ENCODE measurements around the gene NAXE.
A peak's percentile ranks its signal among the peaks of the same experiment; 100 is the strongest.
"Not testable (repeated sequence)": the region's sequence is repeated elsewhere in the genome, so short reads cannot be mapped to it uniquely, and the experiment has no call there.

The NAXE gene

DNA sequence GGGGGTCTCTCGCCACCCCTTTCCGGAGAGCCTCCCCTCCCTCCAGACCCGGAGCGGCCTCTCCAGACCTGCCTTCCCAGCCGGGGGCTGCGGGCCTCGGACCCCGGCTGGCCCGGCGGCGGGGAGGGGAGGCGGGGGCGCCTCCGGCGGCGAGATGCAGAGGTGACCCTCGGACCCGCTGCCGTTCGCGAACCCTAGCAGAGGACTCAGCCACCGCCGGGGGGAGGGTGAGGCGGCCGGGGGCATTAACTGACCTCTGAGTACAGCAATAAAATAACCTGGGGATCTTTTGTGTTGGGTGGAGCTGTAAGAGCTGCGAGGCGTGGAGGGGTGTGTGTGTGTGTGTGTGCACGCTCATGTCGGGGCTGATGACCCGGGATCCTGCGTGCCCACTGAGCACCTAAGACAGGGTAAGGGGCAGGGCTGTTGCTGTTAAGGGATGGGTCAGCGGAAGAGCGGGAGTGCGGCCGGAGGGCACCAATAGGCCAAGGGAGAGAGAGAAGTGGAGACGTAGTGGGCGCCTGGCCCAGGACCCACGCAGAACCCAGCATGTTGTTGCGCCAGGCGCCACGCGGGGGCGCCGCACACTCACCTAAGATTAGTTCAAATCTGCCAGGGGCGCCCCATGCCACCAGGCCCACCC, 34.0 kb downstream of the NAXE start:
- peak; percentile 45 for DNase-seq

DNA sequence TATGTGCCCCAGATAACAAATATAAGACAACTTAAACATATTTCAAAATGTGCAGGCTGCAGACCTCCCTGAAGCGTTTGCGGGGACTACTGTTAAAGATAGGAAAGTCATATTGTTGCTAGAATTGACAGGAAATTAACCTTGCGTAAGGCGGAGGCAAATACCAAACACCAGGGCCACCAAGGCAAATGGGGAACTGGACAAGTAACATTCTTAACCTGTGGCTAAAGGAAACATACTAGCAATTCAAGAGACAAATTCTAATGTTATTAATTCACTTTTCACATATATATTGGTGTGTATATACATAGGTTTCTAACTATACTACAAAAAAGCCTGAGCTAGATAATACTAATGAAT, 34.5 kb downstream of the NAXE start:
- no peak for DNase-seq

DNA sequence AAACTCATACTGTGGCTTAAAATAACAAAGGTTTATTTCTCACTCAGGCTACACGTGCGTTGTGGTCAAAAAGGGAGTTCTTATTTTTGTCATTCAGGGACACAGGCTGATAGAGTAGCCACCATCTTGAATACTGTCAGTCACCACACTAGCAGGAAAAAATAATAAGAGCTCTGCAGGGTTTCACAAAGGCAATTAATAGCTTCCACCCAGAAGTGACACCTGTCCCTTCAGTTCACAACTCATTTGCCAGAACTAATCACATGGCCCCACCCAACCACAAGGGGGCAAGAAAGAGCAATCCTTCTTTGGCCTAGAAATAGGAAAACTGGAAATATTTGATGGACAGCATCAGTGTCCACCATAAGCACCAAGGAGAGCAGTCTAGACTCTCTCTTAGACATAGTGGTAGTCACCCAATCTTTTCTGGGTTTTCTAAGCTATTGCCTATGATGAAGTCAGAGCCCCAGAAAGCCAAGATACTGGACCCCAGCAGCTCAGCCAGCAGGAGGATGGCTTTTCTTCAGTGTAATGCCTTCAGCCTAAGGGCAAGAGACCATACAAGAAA, 35.8 kb downstream of the NAXE start:
- DNase-seq: no peak

DNA sequence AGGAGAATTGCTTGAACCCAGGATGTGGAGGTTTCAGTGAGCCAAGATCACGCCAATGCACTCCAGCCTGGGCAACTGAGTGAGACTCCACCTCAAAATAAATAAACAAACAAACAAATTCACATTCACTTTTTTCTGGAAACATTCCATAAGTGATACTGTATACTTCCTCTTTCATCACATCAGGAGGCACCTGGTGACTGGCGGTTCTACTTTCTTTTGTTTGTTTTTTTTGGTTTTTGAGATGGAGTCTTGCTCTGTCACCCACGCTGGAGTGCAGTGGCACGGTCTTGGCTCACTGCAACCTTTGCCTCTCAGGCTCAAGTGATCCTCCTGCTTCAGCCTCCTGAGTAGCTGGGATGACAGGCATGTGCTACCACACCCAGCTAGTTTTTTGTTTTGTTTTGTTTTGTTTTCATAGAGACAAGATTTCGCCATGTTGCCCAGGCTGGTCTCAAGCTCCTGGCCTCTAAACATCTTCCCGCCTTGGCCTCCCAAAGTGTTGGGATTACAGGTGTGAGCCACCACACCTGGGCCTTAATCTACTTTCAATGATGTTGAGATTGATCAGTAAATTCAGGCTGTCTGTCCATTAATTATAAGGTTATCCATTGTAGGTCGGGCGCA, 38.4 kb downstream of the NAXE start:
- DNase-seq: no peak

GRCh38 chr1:156631152-156631551, 39.6 kb downstream of the NAXE start:
- DNase-seq: not testable (repeated sequence)

DNA sequence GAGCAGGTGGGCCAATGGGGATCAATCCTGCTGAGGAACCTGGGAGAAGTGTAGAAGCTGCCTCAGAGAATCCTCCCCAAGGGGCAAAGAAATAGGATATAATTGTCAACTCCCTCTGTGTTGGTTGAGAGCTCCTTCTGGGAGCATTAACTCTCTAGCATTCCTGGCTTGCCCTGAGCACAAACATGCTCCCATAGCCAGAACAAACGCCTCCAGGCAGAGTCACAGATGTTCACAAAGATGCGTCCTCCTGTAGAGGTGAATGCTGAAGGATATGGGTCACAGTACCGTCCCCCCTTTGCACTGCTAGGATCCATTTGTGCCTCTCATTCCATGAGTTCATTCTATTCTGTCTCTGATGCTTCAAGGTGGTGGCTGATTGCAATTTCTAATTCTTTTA, 40.8 kb downstream of the NAXE start:
- DNase-seq: no peak

GRCh38 chr1:156638189-156638985, 46.8 kb downstream of the NAXE start:
- no peak for DNase-seq

GRCh38 chr1:156639601-156640101, 48.1 kb downstream of the NAXE start:
- DNase-seq: no peak

DNA sequence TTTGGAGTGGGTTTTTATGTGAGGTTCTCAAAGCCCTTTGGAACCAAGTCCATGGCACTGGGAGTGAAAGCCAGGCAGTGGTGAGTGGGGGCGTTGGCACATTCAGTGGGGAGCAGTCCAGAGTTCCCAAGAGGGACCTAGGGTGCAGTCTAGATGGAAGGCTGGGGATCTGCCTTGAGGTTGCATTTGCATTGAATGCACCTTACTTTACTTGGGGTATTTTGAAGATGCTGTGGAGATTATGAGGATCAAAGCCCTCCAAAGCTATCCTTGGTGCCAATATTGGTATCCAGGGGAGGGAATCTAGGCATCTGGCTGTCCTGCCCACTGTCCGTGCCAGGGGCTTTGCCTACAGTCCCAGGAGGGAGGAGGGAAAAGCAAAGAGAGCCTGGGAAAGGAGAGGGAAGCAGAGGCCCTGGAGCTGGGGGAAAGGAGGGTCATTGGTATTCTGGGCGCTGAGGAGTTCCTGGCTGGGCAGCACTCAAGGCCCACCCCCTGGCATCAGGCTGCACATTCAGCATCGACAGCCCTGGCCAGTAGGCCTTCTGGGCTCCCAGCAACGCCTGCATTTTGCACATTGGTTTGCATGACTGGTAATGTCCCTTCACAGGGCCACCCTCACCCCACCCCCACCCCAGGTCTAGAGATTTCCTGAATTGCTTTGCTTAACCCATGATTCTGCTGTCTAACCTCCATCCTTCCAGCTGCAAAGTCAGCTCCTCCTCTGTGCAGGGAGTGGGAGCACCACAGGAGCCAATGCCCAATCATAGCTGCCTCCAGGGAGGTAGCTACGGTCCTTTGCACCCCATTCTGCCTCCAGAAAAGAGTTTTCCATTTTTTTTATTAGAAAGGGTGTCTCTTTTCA, 49.5 kb downstream of the NAXE start:
- DNase-seq: no peak

DNA sequence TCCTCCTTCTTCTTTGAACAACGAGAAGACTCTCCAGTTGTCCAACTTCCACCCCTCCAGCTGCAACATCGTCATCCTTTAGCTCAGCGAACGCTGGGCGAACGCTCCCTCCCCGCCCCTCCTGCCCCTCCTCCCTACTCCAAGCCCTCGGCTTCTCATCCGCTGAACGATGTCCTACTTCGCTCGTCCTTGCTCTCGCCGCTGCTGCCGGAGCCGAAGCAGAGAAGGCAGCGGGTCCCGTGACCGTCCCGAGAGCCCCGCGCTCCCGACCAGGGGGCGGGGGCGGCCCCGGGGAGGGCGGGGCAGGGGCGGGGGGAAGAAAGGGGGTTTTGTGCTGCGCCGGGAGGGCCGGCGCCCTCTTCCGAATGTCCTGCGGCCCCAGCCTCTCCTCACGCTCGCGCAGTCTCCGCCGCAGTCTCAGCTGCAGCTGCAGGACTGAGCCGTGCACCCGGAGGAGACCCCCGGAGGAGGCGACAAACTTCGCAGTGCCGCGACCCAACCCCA, 50.2 kb downstream of the NAXE start, which contains the start of gene BCAN:
BCAN (plus strand) TSS at position 357 of the 504 bp plus-strand sequence. CDS start 3,938 bp downstream, outside the sequence.
- DNase-seq: no peak

DNA sequence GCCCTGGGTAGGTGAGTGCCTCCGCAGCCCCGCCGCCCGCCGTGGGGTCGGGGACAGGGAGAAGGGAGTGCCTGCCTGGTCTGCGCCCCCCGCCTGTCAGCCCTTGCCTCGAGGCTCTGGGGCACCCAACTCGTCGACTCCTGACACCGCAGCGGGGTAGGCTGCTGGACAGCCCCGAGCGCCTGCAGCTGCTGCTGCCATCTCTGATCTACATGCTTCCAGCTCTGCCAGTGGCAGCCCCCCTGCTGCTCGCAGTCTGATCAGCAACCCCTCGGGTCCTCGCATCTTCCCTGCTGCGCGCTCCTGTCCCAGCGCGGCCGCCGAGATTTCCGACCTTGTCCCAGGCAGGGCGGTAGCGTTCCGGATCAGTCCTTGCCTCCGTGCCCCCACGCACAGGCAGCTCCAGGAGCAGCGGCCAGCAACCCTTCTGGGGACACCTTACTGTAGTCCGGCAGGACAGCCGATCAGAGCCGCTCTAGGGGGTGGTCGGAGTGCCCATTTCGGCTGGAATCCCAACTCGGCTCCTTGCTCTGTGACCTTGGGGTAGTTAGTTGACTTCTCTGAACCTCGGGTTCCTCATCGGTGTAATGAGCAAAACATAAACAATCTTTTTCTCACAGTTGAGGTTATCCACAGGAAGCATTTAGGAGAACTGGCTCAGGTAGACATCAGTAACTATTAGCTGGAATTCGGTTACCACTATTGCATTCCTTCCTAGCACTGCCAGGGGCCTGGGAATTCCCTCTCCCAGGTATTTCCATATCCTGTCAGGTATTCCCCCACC, 50.9 kb downstream of the NAXE start:
- no peak for DNase-seq

GRCh38 chr1:156643049-156643777, 51.6 kb downstream of the NAXE start:
- DNase-seq: no peak

DNA sequence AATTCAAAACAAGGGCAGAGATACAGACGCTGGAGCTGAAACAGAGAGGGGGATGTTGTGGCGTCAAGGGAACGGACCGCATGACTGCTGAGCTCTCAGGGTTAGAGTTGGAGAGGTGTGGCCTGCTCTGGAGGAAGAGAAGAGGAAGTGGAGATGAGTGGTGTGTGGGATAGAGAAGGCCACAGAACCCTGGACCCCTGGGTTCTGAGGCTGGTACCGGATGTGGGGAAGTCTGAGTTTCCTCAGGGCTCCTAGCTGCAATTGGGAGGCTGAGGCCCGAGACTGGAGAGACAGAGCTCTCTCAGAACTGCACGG, 52.2 kb downstream of the NAXE start:
- DNase-seq: no peak
